ENCODE measurements around the gene PSMB7.

DNA sequence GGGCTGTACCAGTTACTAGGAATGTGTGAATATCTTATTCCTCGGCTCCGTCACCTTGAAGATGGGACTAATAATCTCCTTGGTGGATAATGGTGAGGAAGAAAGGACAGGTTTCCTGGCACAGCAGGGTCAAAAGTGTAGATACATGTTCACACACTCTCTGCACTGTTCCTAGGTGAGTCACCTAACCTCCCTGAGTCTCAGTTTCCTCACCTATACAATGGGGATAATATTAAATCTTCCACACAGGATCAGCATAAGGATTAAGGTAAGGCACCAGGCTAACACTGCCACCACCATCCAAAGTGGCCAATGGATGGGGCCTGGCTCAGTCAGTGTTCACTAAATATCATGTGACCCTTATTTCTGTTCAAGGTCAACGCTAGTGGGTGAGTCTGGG lies 66.9 kb downstream of the PSMB7 start:
- TF ChIP-seq, protein P1, sequence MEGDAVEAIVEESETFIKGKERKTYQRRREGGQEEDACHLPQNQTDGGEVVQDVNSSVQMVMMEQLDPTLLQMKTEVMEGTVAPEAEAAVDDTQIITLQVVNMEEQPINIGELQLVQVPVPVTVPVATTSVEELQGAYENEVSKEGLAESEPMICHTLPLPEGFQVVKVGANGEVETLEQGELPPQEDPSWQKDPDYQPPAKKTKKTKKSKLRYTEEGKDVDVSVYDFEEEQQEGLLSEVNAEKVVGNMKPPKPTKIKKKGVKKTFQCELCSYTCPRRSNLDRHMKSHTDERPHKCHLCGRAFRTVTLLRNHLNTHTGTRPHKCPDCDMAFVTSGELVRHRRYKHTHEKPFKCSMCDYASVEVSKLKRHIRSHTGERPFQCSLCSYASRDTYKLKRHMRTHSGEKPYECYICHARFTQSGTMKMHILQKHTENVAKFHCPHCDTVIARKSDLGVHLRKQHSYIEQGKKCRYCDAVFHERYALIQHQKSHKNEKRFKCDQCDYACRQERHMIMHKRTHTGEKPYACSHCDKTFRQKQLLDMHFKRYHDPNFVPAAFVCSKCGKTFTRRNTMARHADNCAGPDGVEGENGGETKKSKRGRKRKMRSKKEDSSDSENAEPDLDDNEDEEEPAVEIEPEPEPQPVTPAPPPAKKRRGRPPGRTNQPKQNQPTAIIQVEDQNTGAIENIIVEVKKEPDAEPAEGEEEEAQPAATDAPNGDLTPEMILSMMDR (IDR thresholded peaks at IDR 0.05): no peak
- TF ChIP-seq ZFX (IDR thresholded peaks at IDR 0.05; ENCODE audit: borderline replicate concordance): no peak
